ENCODE measurements around the gene DOCK10. TPM values are rescaled to one million over a fixed set of nuclear protein-coding genes. Genes with fewer than 3 reads are reported as not detected.

The DOCK10 gene
- total RNA-seq, 1 donor from 2014 or later, result 14.3 TPM

DNA sequence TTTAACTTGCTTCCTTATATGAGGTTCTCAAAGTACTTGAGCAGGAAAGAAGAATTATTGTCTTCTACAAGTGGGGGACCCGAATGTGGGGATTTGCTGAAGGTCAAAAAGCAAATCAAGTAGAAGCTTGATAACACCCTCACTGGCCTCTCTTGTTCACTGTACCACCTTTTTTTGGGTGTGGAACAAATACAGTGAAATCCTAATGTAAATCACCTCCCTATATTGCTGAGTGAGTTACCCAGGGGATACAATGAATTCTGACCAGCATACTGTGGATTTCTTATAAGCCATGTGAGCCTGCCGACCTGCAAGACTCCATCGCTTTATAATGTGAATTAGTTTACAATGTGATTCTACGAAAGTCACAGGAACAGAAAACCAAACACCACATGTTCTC lies 66.5 kb downstream of the DOCK10 start:
- DNase-seq (ENCODE audit: low spot score), result no peak
- H3K27ac Mint-ChIP-seq (ENCODE audit: unreplicated experiment), result no peak overlapping the region
- H3K27me3 Mint-ChIP-seq (ENCODE audit: low read depth), result no peaks in the 10 kb centered on the region
- H3K36me3 Mint-ChIP-seq (ENCODE audit: low read depth), result no peaks in the 10 kb centered on the region
- H3K4me1 Mint-ChIP-seq (ENCODE audit: low read depth), result peaks cover 38% of the 10 kb centered on the region
- H3K4me3 Mint-ChIP-seq (ENCODE audit: unreplicated experiment), result no peak overlapping the region
- H3K9me3 Mint-ChIP-seq (ENCODE audit: low read depth), result no peaks in the 10 kb centered on the region
- TF ChIP-seq, protein P1, sequence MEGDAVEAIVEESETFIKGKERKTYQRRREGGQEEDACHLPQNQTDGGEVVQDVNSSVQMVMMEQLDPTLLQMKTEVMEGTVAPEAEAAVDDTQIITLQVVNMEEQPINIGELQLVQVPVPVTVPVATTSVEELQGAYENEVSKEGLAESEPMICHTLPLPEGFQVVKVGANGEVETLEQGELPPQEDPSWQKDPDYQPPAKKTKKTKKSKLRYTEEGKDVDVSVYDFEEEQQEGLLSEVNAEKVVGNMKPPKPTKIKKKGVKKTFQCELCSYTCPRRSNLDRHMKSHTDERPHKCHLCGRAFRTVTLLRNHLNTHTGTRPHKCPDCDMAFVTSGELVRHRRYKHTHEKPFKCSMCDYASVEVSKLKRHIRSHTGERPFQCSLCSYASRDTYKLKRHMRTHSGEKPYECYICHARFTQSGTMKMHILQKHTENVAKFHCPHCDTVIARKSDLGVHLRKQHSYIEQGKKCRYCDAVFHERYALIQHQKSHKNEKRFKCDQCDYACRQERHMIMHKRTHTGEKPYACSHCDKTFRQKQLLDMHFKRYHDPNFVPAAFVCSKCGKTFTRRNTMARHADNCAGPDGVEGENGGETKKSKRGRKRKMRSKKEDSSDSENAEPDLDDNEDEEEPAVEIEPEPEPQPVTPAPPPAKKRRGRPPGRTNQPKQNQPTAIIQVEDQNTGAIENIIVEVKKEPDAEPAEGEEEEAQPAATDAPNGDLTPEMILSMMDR (IDR thresholded peaks at IDR 0.05), result no peak

DNA sequence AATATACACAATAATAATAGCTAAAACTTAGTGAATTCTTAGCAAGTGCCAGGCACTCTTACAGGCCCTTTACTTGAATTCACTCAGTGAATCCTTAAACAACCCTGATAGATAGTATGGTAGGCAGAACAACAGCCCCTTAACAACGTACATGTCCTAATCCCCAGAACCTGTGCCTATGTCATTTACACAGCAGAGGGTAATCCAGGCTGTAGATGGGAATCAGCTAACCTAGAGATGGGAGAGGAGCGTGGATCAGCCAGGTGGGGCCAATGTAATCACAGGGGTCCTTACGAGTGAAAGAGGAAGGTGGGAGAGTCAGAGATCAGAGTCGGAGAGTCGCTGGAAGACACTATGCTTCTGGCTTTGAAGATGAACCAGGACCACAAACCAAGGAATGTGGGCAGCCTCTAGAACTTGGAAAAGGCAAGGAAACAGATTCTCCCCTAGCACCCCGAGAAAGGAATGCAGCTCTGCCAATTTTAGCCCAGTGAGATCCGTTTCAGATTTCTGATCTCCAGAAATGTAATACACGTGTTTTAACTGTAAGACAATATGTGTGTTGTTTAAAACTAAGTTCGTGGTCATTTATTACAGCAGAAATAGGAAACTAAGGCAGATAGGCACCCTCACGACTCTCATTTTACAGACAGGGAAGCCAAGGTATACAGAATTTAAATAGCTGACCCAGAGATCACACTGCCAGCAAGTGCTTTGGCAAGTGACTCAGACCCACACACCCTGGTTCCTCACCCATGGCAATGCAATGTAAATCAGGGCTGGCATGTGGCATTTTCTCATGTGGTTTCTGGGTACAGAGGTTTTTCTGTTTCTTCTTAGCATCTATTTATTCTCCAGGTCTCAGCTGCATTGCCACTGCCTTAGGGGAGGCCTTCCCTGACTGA lies 68.9 kb downstream of the DOCK10 start:
- DNase-seq (ENCODE audit: low spot score), result no peak
- Mint-ChIP-seq H3K4me1 (ENCODE audit: low read depth) (peaks cover 58% of the 10 kb centered on the region), H3K27ac (ENCODE audit: unreplicated experiment) (peak overlapping the region; percentile 84), H3K27me3 (ENCODE audit: low read depth) (no peaks in the 10 kb centered on the region), H3K9me3 (ENCODE audit: low read depth) (no peaks in the 10 kb centered on the region), H3K4me3 (ENCODE audit: unreplicated experiment) (peak overlapping the region; percentile 13), H3K36me3 (ENCODE audit: low read depth) (no peaks in the 10 kb centered on the region)
- TF ChIP-seq, protein P1 (IDR thresholded peaks at IDR 0.05), result no peak

DNA sequence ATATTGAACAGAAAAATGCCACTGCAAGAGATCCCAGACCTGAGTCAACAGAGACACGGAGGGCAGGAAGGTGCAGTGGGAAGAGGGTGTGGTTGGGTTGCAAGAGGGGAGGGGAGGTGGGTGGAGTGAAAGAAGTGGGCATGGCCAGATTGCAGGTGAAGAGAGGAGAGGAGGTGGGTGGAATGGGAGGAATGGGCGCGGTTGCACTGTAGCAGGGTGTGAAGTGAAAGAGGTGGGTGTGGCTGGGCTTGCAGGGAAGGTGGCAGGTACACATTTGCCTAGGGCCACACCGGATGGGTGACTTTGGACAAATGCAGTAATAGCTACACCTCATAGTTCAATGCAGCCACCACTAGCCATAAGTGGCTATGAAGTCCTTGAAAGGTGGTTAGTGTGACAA lies 71.1 kb downstream of the DOCK10 start:
- peaks cover 61% of the 10 kb centered on the region for H3K4me1 Mint-ChIP-seq (ENCODE audit: low read depth)
- H3K36me3 Mint-ChIP-seq (ENCODE audit: low read depth), result no peaks in the 10 kb centered on the region
- TF ChIP-seq, protein P1 (IDR thresholded peaks at IDR 0.05), result no peak
- H3K9me3 Mint-ChIP-seq (ENCODE audit: low read depth), result no peaks in the 10 kb centered on the region
- no peak overlapping the region for H3K4me3 Mint-ChIP-seq (ENCODE audit: unreplicated experiment)
- H3K27me3 Mint-ChIP-seq (ENCODE audit: low read depth), result no peaks in the 10 kb centered on the region
- no peak for DNase-seq (ENCODE audit: low spot score)
- no peak overlapping the region for H3K27ac Mint-ChIP-seq (ENCODE audit: unreplicated experiment)

DNA sequence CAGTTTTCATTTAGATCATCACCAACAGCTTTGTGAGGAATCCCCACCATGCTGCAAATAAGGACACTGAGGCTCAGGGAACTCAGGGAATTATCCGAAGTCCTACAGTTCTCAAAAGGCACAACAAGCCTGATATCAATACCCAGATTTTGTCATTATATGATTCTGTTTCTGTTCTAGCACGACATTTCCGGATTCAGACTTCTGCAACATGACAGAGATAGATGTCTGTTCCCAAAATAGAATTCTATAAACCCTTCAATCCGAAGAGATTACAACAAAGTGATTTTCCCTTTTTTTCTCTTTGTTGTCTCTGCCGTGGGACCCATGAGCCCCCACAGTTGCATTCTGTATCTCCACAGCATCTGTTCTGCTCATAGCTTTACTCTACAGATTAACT lies 72.0 kb downstream of the DOCK10 start:
- no peak overlapping the region for H3K4me3 Mint-ChIP-seq (ENCODE audit: unreplicated experiment)
- peaks cover 55% of the 10 kb centered on the region for H3K4me1 Mint-ChIP-seq (ENCODE audit: low read depth)
- no peak for DNase-seq (ENCODE audit: low spot score)
- no peaks in the 10 kb centered on the region for H3K27me3 Mint-ChIP-seq (ENCODE audit: low read depth)
- no peaks in the 10 kb centered on the region for H3K36me3 Mint-ChIP-seq (ENCODE audit: low read depth)
- H3K9me3 Mint-ChIP-seq (ENCODE audit: low read depth), result no peaks in the 10 kb centered on the region
- TF ChIP-seq, protein P1 (IDR thresholded peaks at IDR 0.05), result no peak
- H3K27ac Mint-ChIP-seq (ENCODE audit: unreplicated experiment), result no peak overlapping the region

DNA sequence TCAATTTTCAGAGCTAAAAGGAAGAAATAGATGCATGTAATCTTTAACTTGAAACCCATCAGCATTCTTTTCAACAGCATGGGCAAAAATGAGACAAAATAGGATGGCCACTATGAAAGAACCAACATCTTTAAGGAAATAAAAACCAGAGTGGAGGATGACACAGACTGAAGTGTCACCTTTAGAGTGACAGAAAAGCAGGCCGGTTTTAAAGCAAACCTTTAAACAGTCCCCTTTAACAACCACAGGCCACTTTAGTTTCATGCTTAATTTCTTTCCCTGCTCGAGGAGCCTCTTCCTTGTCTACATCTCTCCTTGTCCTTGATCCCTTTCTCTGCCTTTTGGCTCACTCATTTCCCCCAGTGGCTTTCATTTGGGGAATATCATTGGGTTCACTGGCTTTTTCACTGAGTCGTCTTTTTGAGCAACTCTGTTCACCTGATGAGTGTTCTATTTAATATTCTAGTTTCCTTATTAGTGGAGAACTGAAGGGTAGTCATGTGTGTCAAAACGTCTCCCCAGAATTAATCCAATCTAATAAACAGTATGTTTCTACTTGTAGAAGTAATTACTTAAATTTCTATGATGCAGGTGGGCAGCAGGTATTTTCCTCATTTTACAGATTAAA lies 72.5 kb downstream of the DOCK10 start:
- H3K4me3 Mint-ChIP-seq (ENCODE audit: unreplicated experiment), result no peak overlapping the region
- no peak for DNase-seq (ENCODE audit: low spot score)
- TF ChIP-seq, protein P1 (IDR thresholded peaks at IDR 0.05), result no peak
- no peaks in the 10 kb centered on the region for H3K9me3 Mint-ChIP-seq (ENCODE audit: low read depth)
- H3K36me3 Mint-ChIP-seq (ENCODE audit: low read depth), result no peaks in the 10 kb centered on the region
- peaks cover 49% of the 10 kb centered on the region for H3K4me1 Mint-ChIP-seq (ENCODE audit: low read depth)
- H3K27me3 Mint-ChIP-seq (ENCODE audit: low read depth), result no peaks in the 10 kb centered on the region
- no peak overlapping the region for H3K27ac Mint-ChIP-seq (ENCODE audit: unreplicated experiment)
